Heart left ventricle (tissue), 16 donors: Measurements from ENCODE around the gene LRG1. TPM values are rescaled to one million over a fixed set of nuclear protein-coding genes. Genes with fewer than 3 reads are reported as not detected.

Experiments used
- ATAC-seq, 4 donors: fragments of 200-7000 bp; cut with Tn5 transposase; one replicate each; pipeline ENCODE4 v1.9.1; 2020 to 2022; ENCODE audit warnings: moderate library complexity in 4 of 4, mild to moderate bottlenecking in 3 of 4, moderate number of reproducible peaks in 1 of 4
- DNase-seq, 5 donors: peaks; one replicate each; pipeline ENCODE4 v3.0.0-alpha.2; 2020
- H3K27ac ChIP-seq, 12 donors: fragments of 200-600 bp; sonication (generic) in 4 of 12; one replicate each; pipeline versions ENCODE4 v1.5.0 to v1.8.0; 2016 to 2022; ENCODE audit warnings: mild to moderate bottlenecking in 2 of 12
- H3K27me3 ChIP-seq, 9 donors: fragments of 200-600 bp; sonication (generic) in 2 of 9; one replicate each; pipeline versions ENCODE4 v1.5.1 to v1.8.0; 2016 to 2022; ENCODE audit warnings: mild to moderate bottlenecking in 3 of 9
- H3K36me3 ChIP-seq, 9 donors: fragments of 200-600 bp; sonication (generic) in 2 of 9; one replicate each; pipeline versions ENCODE4 v1.5.0 to v1.8.0; 2018 to 2022; ENCODE audit warnings: mild to moderate bottlenecking in 2 of 9
- H3K4me1 ChIP-seq, 12 donors: fragments of 200-600 bp; sonication (generic) in 4 of 12; one replicate each; pipeline versions ENCODE4 v1.5.0 to v1.8.0; 2016 to 2022; ENCODE audit warnings: mild to moderate bottlenecking in 3 of 12
- H3K4me3 ChIP-seq, 12 donors: fragments of 200-600 bp; sonication (generic) in 4 of 12; one replicate each; pipeline versions ENCODE4 v1.5.0 to v1.8.0; 2017 to 2022; ENCODE audit warnings: mild to moderate bottlenecking in 9 of 12, moderate library complexity in 4 of 12
- H3K9me3 ChIP-seq, 12 donors: fragments of 200-600 bp; sonication (generic) in 4 of 12; one replicate each; pipeline versions ENCODE4 v1.5.0 to v1.8.0; 2016 to 2022; ENCODE audit warnings: mild to moderate bottlenecking in 1 of 12
- POLR2A ChIP-seq, 2 donors: fragments of 450-650 bp; IDR thresholded peaks; one replicate each; pipeline ENCODE4 v1.6.1; 2017; ENCODE audit warnings: antibody characterized with exemption in 2 of 2, mild to moderate bottlenecking in 2 of 2, moderate library complexity in 2 of 2
- WGBS, 4 donors: extraction: QIAGEN DNeasy Blood & Tissue Kit in 2 of 4; methylation state at CpG; one replicate each; pipeline versions ENCODE4 v1.1.5 to v1.1.7; 2013 to 2018; 5-methylcytosine and 5-hydroxymethylcytosine counted together
- intact Hi-C, 10 donors: fragments of 100-400 bp; cut with DNase I; formaldehyde crosslinking; loops; one replicate each; pipeline versions ENCODE4 v1.11.1 to v1.14.2; 2022
- polyA plus RNA-seq, 2 donors: library from polyadenylated mRNA; stranded (reverse); fragments of 200-250 nt; gene quantifications; one replicate each; pipeline ENCODE4 v1.2.3, GENCODE V29; 2013
- total RNA-seq, 9 donors: library from RNA; depleted of rRNA in 2 of 9; stranded (reverse); fragments of >200 nt in 2 of 9; fragmentation: NEBNext Ultra II Directional in 3 of 9; extraction: Animal tissue kit (Norgen Biotek cat#: 25700) in 3 of 9; gene quantifications; one replicate each; pipeline versions ENCODE4 v1.1.0 to v1.2.4, GENCODE V29; 2016 to 2023
- TF ChIP-seq, protein P1 (sequence below), 12 donors: fragments of 200-600 bp; sonication (generic) in 4 of 12; IDR thresholded peaks; one replicate each; pipeline versions ENCODE4 v1.5.0 to v1.8.0; 2018 to 2022; ENCODE audit warnings: antibody characterized with exemption in 12 of 12, mild to moderate bottlenecking in 5 of 12
- donor health status: ischemic (EF 13 %, LVEDD 7.1; RV severe dilation, severe dysfunction).
- donor health status: healthy with polysubstance abuse.
- donor health status: DM: no; HTN: yes; CAD: no.
- donor health status: DM: no; HTN: no; CAD: no.
- donor health status: ischemic (EF 25% LVEDD 6.9; RV normal size, moderate dysfunction).
- donor health status: ischemic (EF 25% LVEDD 5.7; RV mildly dilated, moderate dysfunction).
- donor health status: healthy.
- donor health status: DM: yes; HTN: yes; CAD: no.
- donor health status: ischemic (EF 35%, LVEDD 5.7; RV mildly dilated, moderate dysfunction).
- donor health status: nonischemic (EF 11% LVEDD 7.7; RV severe dilation, severe dysfunction).
- donor health status: DM: yes; HTN: yes; CAD: no.
- donor health status: PGD.
- donor health status: ischemic (EF 29% LVEDD 5.4; RV normal size, mild dysfunction).
- donor health status: nonischemic (EF 23%, LVEDD 6.1; RV moderate dilation, normal function).

LRG1 gene
- total and polyA plus RNA-seq, 11 donors = 0.15 to 1.7 (median 0.35) TPM

DNA sequence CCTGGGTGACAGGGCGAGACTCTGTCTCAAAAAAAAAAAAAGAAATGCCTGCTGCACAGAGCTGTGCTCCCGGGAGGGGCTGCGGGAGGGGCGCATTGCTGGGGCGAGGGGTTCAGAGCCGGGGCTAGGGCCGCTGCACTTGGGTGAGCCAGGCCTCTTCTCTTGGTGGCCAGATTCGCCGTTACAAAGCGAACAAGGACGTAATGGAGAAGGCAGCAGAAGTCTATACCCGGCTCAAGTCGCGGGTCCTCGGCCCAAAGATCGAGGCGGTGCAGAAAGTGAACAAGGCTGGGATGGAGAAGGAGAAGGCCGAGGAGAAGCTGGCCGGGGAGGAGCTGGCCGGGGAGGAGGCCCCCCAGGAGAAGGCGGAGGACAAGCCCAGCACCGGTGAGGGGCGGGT, 40.5 kb downstream of the LRG1 start:
- Histone ChIP-seq H3K27ac (no peak overlapping the region), H3K4me1 (no peaks in the 10 kb centered on the region), H3K36me3 (peaks cover 0 to 96% (median 82%) of the 10 kb centered on the region in 9 donors), H3K9me3 (no peaks in the 10 kb centered on the region), H3K4me3 (no peak overlapping the region), H3K27me3 (no peaks in the 10 kb centered on the region)
- ATAC-seq (no peak), DNase-seq (no peak)
- 95 to 97% (median 96%) methylated on average over 23 of the region's 23 CpGs for WGBS, 4 donors
- intact Hi-C loops = no loop called here
- no peak for TF ChIP-seq POLR2A (IDR thresholded peaks at IDR 0.05)
- TF ChIP-seq, protein P1, sequence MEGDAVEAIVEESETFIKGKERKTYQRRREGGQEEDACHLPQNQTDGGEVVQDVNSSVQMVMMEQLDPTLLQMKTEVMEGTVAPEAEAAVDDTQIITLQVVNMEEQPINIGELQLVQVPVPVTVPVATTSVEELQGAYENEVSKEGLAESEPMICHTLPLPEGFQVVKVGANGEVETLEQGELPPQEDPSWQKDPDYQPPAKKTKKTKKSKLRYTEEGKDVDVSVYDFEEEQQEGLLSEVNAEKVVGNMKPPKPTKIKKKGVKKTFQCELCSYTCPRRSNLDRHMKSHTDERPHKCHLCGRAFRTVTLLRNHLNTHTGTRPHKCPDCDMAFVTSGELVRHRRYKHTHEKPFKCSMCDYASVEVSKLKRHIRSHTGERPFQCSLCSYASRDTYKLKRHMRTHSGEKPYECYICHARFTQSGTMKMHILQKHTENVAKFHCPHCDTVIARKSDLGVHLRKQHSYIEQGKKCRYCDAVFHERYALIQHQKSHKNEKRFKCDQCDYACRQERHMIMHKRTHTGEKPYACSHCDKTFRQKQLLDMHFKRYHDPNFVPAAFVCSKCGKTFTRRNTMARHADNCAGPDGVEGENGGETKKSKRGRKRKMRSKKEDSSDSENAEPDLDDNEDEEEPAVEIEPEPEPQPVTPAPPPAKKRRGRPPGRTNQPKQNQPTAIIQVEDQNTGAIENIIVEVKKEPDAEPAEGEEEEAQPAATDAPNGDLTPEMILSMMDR (IDR thresholded peaks at IDR 0.05) = no peak

DNA sequence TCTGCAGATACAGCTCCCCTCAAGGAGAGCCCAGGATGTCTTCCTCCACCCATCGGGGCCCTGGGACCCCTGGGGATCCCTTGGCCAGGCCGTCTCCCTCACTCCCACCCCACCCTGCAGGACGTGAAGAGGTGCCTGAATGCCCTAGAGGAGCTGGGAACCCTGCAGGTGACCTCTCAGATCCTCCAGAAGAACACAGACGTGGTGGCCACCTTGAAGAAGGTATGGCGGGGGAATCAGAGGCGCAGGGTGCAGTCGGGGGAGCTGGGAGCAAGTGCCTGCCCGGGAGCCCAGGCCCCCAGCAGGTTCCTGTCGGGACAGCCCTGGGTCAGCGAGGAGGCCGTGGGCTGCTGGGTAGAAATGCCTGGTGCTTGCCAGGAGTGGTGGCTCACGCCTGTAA, 41.1 kb downstream of the LRG1 start:
- WGBS, 4 donors = 88 to 100% (median 97%) methylated on average over 9 to 12 of the region's 12 CpGs
- ATAC-seq = no peak
- H3K27ac ChIP-seq = no peak overlapping the region
- H3K4me3 ChIP-seq = no peak overlapping the region
- no peaks in the 10 kb centered on the region for H3K27me3 ChIP-seq
- H3K4me1 ChIP-seq = no peaks in the 10 kb centered on the region
- TF ChIP-seq, protein P1 (IDR thresholded peaks at IDR 0.05) = no peak
- TF ChIP-seq POLR2A (IDR thresholded peaks at IDR 0.05) = no peak
- peaks cover 2 to 96% (median 84%) of the 10 kb centered on the region in 9 donors for H3K36me3 ChIP-seq
- intact Hi-C loops = no loop called here
- no peaks in the 10 kb centered on the region for H3K9me3 ChIP-seq
- DNase-seq = no peak

DNA sequence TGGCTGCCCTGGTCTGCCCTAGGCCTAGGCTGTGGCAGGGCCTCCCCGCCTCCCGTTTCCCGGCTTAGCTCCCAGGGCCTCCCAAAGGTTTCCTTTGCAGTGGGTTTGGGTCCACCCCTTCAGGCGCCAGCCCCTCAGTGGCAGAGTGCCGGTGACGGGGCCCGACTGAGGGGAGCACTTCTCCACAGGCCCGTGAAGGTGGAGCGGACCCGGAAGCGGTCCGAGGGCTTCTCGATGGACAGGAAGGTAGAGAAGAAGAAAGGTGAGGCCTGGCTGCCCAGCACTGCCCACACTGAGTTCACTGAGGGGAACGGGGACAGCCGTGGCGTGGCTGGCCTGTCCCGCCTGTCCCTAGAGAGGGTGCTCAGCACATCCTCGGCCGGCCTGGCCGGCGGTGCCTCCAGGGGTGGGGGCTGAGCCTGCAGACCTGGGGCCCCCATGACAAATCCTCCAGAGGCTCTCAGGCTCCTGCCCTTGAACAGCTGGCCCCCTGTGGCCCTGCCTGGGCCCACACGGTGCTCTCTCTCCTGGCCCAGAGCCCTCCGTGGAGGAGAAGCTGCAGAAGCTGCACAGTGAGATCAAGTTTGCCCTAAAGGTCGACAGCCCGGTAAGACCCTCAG, 42.0 kb downstream of the LRG1 start:
- Histone ChIP-seq H3K9me3 (no peaks in the 10 kb centered on the region), H3K27me3 (no peaks in the 10 kb centered on the region), H3K27ac (no peak overlapping the region), H3K4me1 (no peaks in the 10 kb centered on the region), H3K36me3 (peaks cover 5 to 94% (median 82%) of the 10 kb centered on the region in 9 donors), H3K4me3 (no peak overlapping the region)
- TF ChIP-seq POLR2A (IDR thresholded peaks at IDR 0.05) = no peak
- TF ChIP-seq, protein P1 (IDR thresholded peaks at IDR 0.05) = no peak
- ATAC-seq (no peak), DNase-seq (peak in 1 of 5 donors; percentile 17)
- intact Hi-C loops = no loop called here
- 91 to 95% (median 93%) methylated on average over 16 to 25 of the region's 25 CpGs for WGBS, 4 donors

DNA sequence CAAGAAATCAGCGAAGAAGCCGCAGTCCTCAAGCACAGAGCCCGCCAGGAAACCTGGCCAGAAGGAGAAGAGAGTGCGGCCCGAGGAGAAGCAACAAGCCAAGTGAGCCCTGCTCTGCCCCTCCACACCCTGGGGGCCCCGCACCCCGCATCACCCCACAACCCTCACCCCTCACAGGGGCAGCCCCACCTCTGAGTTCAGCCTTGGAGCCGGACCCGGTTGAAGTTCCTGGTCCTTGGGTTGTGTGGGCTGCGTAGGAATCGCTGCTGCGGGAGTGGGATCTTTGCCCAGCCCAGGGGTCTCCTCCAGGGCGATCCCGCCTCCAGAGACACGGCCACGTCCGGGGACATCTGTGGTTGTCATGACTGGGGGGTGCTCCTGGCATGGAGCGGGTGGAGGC, 43.5 kb downstream of the LRG1 start:
- Histone ChIP-seq H3K27ac (no peak overlapping the region), H3K9me3 (no peaks in the 10 kb centered on the region), H3K36me3 (peaks cover 5 to 88% (median 75%) of the 10 kb centered on the region in 9 donors), H3K4me1 (no peaks in the 10 kb centered on the region), H3K27me3 (no peaks in the 10 kb centered on the region), H3K4me3 (no peak overlapping the region)
- peak in 1 of 5 donors; percentile 17 for DNase-seq
- ATAC-seq = no peak
- WGBS, 4 donors = 88 to 98% (median 89%) methylated on average over 9 to 18 of the region's 18 CpGs
- intact Hi-C loops = no loop called here
- TF ChIP-seq, protein P1 (IDR thresholded peaks at IDR 0.05) = no peak
- no peak for TF ChIP-seq POLR2A (IDR thresholded peaks at IDR 0.05)
